GM12892 (cell line): ENCODE data around the gene TBL1XR1.

Experiments
- POLR2A ChIP-seq: IDR thresholded peaks from 2 replicates; pipeline ENCODE4 v1.6.1; 2011; ENCODE audit warnings: low read depth, low read length, control low read depth
- POLR2AphosphoS5 ChIP-seq: IDR thresholded peaks from 2 replicates; pipeline ENCODE4 v1.6.1; 2011; ENCODE audit warnings: low read depth, low read length, control low read depth
- TAF1 ChIP-seq: IDR thresholded peaks from 2 replicates; pipeline ENCODE4 v1.6.1; 2011; ENCODE audit warnings: low read depth, mild to moderate bottlenecking, control low read depth, low read length, borderline replicate concordance

DNA sequence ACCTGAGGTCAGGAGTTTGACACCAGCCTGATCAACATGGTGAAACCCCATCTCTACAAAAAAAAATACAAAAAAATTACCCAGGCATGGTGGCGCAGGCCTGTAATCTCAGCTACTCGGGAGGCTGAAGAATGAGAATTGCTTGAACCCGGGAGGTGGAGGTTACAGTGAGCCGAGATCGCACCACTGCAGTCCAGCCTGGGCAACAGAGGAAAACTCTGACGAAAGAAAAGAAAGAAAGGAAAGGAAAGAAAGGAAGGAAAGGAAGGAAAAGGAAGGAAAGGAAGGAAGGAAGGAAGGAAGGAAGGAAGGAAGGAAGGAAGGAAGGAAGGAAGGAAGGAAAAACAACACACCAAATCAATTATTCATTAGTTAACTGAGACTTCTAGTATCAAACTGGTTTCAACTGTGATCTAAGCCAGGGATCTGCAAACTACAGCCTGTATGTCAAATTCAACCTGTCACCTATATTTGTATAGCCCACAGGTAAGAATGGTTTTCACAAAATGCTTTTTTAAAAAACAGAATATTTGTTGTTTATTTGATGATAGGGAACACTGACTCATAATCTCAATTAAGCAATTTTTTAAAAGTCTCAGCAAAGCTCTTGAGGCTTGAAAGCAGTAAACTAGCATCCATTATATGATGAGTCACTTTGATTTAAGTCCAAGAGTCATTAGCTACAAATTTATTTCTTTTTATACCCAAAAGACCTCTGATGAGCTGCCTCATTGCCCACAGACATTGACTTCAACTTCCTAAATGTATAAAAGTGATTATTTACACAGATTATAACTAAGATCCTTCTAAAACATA is 127.6 kb downstream of the TBL1XR1 start:
- TF ChIP-seq POLR2A (no peak), POLR2AphosphoS5 (no peak), TAF1 (no peak)
